Right lobe of liver (tissue), 4 donors: ENCODE results near the gene ELFN1.

ENCODE experiments used
- POLR2A ChIP-seq: fragments of 450-650 bp; IDR thresholded peaks from one replicate; pipeline ENCODE4 v1.6.1; 2017; ENCODE audit warnings: antibody characterized with exemption, mild to moderate bottlenecking
- TF ChIP-seq, protein P1 (sequence below), 4 donors: fragments of 200-600 bp in 3 of 4; fragments of 450-650 bp in 1 of 4; IDR thresholded peaks; one replicate each; pipeline versions ENCODE4 v1.5.1 to v1.8.0; 2016 to 2022; ENCODE audit warnings: antibody characterized with exemption in 4 of 4, mild to moderate bottlenecking in 2 of 4
- donor health status: DM: no; HTN: no; CAD: no.
- donor health status: DM: no; HTN: no; CAD: no.
- donor health status: DM: no; HTN: yes; CAD: no.

DNA sequence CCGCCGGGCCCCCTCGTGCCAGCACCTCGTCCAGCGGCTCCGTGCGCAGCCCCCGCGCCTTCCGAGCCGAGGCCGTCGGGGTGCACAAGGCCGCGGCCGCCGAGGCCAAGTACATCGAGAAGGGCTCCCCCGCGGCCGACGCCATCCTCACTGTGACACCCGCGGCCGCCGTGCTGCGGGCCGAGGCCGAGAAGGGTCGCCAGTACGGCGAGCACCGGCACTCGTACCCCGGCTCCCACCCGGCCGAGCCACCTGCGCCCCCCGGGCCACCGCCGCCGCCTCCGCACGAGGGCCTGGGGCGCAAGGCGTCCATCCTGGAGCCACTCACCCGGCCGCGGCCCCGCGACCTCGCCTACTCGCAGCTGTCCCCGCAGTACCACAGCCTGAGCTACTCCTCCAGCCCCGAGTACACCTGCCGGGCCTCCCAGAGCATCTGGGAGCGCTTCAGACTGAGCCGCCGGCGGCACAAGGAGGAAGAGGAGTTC is 76.5 kb downstream of the ELFN1 start:
- TF ChIP-seq, protein P1, sequence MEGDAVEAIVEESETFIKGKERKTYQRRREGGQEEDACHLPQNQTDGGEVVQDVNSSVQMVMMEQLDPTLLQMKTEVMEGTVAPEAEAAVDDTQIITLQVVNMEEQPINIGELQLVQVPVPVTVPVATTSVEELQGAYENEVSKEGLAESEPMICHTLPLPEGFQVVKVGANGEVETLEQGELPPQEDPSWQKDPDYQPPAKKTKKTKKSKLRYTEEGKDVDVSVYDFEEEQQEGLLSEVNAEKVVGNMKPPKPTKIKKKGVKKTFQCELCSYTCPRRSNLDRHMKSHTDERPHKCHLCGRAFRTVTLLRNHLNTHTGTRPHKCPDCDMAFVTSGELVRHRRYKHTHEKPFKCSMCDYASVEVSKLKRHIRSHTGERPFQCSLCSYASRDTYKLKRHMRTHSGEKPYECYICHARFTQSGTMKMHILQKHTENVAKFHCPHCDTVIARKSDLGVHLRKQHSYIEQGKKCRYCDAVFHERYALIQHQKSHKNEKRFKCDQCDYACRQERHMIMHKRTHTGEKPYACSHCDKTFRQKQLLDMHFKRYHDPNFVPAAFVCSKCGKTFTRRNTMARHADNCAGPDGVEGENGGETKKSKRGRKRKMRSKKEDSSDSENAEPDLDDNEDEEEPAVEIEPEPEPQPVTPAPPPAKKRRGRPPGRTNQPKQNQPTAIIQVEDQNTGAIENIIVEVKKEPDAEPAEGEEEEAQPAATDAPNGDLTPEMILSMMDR (IDR thresholded peaks at IDR 0.05), result no peak
- no peak for TF ChIP-seq POLR2A
